ENCODE measurements around the gene LMF1. TPM values are rescaled to one million over a fixed set of nuclear protein-coding genes. Genes with fewer than 3 reads are reported as not detected.

The LMF1 gene
- polyA plus RNA-seq, 1 donor from 2014 or later: 16.2 TPM

GRCh38 chr16:974001-974601, 3.3 kb upstream of the LMF1 start:
- Histone ChIP-seq H3K36me3 (ENCODE audit: insufficient read depth, low read length) (no peaks in the 10 kb centered on the region), H3K9me3 (ENCODE audit: low read length) (no peaks in the 10 kb centered on the region), H3K9ac (ENCODE audit: low read length) (no peak overlapping the region), H3K27ac (ENCODE audit: low read length) (no peak overlapping the region), H3K27me3 (ENCODE audit: insufficient read depth, low read depth, low read length) (no peaks in the 10 kb centered on the region), H3K4me2 (ENCODE audit: low read length) (no peak overlapping the region), H3F3A (ENCODE audit: insufficient read depth, low read length, poor library complexity, severe bottlenecking) (no peaks in the 10 kb centered on the region), H4K20me1 (ENCODE audit: insufficient read depth) (no peaks in the 10 kb centered on the region), H2AFZ (ENCODE audit: low read depth, low read length) (no peak overlapping the region), H3K4me3 (ENCODE audit: low read length) (no peak overlapping the region), H3K9me2 (ENCODE audit: insufficient read depth, low read length) (no peaks in the 10 kb centered on the region), H3K79me2 (replicated peaks; ENCODE audit: insufficient read depth, low read length) (peaks cover 3% of the 10 kb centered on the region)
- TF ChIP-seq REST (IDR thresholded peaks at IDR 0.05; ENCODE audit: borderline replicate concordance): no peak
- no peak for TF ChIP-seq EP300 (conservative IDR thresholded peaks at IDR 0.05; ENCODE audit: poor library complexity, severe bottlenecking)
- no peak for TF ChIP-seq RAD21 (conservative IDR thresholded peaks at IDR 0.05)
- TF ChIP-seq EZH2 (IDR thresholded peaks at IDR 0.05; ENCODE audit: borderline replicate concordance, insufficient read depth, low read length, poor library complexity, severe bottlenecking): no peak
- no peak for TF ChIP-seq TAF1 (IDR thresholded peaks at IDR 0.05; ENCODE audit: low read depth)
- no peak for TF ChIP-seq POLR2AphosphoS5 (IDR thresholded peaks at IDR 0.05)
- no peak for TF ChIP-seq CTCF (IDR thresholded peaks at IDR 0.05; ENCODE audit: poor library complexity, severe bottlenecking)
- no peak for TF ChIP-seq MXI1 (conservative IDR thresholded peaks at IDR 0.05; ENCODE audit: poor library complexity, severe bottlenecking)
- TF ChIP-seq SMC3 (conservative IDR thresholded peaks at IDR 0.05; ENCODE audit: poor library complexity): no peak

DNA sequence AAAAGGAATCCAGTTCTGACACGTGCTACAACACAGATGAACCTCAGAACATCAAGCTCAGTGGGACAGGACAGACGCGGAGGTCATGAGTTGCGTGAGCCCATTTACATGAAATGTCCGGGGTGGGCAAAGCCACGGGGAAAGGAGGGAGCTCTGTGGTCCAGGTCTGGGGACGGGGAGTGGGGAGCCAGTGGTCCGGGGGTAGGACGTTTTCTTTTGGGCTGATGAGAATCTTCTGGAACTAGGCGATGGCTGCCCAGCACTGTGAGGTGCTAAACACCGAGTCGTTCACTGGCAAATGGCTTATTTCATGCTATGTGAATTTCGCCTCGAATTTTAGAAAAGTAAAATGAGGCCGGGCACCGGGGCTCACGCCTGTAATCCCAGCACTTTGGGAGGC, 2.6 kb upstream of the LMF1 start:
- peaks cover 2% of the 10 kb centered on the region for H3F3A ChIP-seq (ENCODE audit: insufficient read depth, low read length, poor library complexity, severe bottlenecking)
- H3K27ac ChIP-seq (ENCODE audit: low read length): no peak overlapping the region
- H3K4me2 ChIP-seq (ENCODE audit: low read length): no peak overlapping the region
- H3K36me3 ChIP-seq (ENCODE audit: insufficient read depth, low read length): no peaks in the 10 kb centered on the region
- H3K9me2 ChIP-seq (ENCODE audit: insufficient read depth, low read length): no peaks in the 10 kb centered on the region
- no peak overlapping the region for H2AFZ ChIP-seq (ENCODE audit: low read depth, low read length)
- peaks cover under 1% of the 10 kb centered on the region for H4K20me1 ChIP-seq (ENCODE audit: insufficient read depth)
- peaks cover 3% of the 10 kb centered on the region for H3K79me2 ChIP-seq (replicated peaks; ENCODE audit: insufficient read depth, low read length)
- no peaks in the 10 kb centered on the region for H3K9me3 ChIP-seq (ENCODE audit: low read length)
- no peak overlapping the region for H3K4me3 ChIP-seq (ENCODE audit: low read length)
- no peak overlapping the region for H3K9ac ChIP-seq (ENCODE audit: low read length)
- TF ChIP-seq RAD21 (conservative IDR thresholded peaks at IDR 0.05) (no peak), EZH2 (IDR thresholded peaks at IDR 0.05; ENCODE audit: borderline replicate concordance, insufficient read depth, low read length, poor library complexity, severe bottlenecking) (no peak), SMC3 (conservative IDR thresholded peaks at IDR 0.05; ENCODE audit: poor library complexity) (no peak), TAF1 (IDR thresholded peaks at IDR 0.05; ENCODE audit: low read depth) (no peak), POLR2AphosphoS5 (IDR thresholded peaks at IDR 0.05) (no peak), EP300 (conservative IDR thresholded peaks at IDR 0.05; ENCODE audit: poor library complexity, severe bottlenecking) (no peak), REST (IDR thresholded peaks at IDR 0.05; ENCODE audit: borderline replicate concordance) (no peak), MXI1 (conservative IDR thresholded peaks at IDR 0.05; ENCODE audit: poor library complexity, severe bottlenecking) (no peak)
- H3K27me3 ChIP-seq (ENCODE audit: insufficient read depth, low read depth, low read length): no peaks in the 10 kb centered on the region

All from neural cell (in vitro differentiated cells).